Mesothelial cell of epicardium (in vitro differentiated cells): ENCODE data around the gene POU2F1. TPM values are rescaled to one million over a fixed set of nuclear protein-coding genes. Genes with fewer than 3 reads are reported as not detected.

Source experiments
- DNase-seq, 2 experiments: peaks; one replicate each; pipeline ENCODE4 v3.0.0; 2021; ENCODE audit warnings: low spot score in 2 of 2; ENCODE audit not compliant: unreplicated experiment in 2 of 2
- H3K27ac Mint-ChIP-seq: 2 replicates; pipeline ENCODE4 v1.8.0; 2021; ENCODE audit warnings: mixed read lengths
- H3K27me3 Mint-ChIP-seq: 2 replicates; pipeline ENCODE4 v1.8.0; 2021; ENCODE audit warnings: low read depth, mixed read lengths
- H3K36me3 Mint-ChIP-seq: 2 replicates; pipeline ENCODE4 v1.8.0; 2021; ENCODE audit warnings: mixed read lengths
- H3K4me1 Mint-ChIP-seq: 2 replicates; pipeline ENCODE4 v1.8.0; 2021; ENCODE audit warnings: mixed read lengths
- H3K4me3 Mint-ChIP-seq: 2 replicates; pipeline ENCODE4 v1.8.0; 2021; ENCODE audit warnings: mild to moderate bottlenecking, moderate library complexity, mixed read lengths
- H3K9me3 Mint-ChIP-seq: 2 replicates; pipeline ENCODE4 v1.8.0; 2021; ENCODE audit warnings: mixed read lengths
- total RNA-seq: library from RNA; stranded (reverse); gene quantifications from 3 replicates; pipeline ENCODE4 v1.2.1, GENCODE V29; 2021
- TF ChIP-seq, protein P1 (sequence below): fragments of 200-600 bp; sonication (generic); IDR thresholded peaks from one replicate; pipeline ENCODE4 v1.5.0; 2021; ENCODE audit warnings: antibody characterized with exemption; ENCODE audit not compliant: unreplicated experiment

POU2F1 gene
- total RNA-seq, 1 donor from 2014 or later, result 32.8 TPM

DNA sequence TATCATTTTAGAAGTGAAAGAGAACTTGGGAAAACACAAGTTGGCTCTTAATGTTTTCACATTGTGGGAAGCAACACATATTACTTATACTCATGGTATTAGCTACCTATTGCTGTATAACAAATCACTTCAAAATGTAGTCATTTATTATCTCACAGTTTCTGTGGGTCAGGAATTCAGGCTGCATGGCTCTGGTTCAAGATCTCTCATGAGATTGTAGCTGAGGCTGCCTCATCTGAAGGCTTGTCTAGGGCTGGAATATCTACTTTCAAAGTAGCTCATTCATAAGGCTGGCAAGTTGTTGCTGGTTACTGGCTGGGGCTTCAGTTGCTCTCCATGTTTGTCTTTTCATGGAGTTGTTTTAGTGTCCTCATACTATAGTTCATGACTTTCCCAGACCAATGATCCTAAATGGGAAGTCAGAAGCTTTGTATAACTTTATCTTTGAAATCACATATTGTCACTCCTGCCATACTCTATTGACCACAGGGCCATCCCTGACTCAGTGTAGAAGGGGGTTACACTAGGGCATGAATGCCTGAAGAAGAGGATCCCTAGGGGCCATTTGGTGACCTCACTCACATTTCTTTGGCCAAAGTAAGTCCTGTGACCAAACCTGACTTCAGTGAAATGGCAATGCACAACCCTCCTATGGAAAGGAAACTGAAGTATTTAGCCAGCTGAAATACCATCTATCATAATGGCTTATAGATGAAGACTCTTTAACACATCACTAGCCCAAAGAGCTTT, 37.9 kb upstream of the POU2F1 start:
- peaks cover 2% of the 10 kb centered on the region for H3K4me1 Mint-ChIP-seq
- H3K36me3 Mint-ChIP-seq, result no peaks in the 10 kb centered on the region
- H3K27me3 Mint-ChIP-seq, result no peaks in the 10 kb centered on the region
- no peak overlapping the region for H3K4me3 Mint-ChIP-seq
- peaks cover 7% of the 10 kb centered on the region for H3K9me3 Mint-ChIP-seq
- H3K27ac Mint-ChIP-seq, result no peak overlapping the region
- DNase-seq, result no peak
- TF ChIP-seq, protein P1, sequence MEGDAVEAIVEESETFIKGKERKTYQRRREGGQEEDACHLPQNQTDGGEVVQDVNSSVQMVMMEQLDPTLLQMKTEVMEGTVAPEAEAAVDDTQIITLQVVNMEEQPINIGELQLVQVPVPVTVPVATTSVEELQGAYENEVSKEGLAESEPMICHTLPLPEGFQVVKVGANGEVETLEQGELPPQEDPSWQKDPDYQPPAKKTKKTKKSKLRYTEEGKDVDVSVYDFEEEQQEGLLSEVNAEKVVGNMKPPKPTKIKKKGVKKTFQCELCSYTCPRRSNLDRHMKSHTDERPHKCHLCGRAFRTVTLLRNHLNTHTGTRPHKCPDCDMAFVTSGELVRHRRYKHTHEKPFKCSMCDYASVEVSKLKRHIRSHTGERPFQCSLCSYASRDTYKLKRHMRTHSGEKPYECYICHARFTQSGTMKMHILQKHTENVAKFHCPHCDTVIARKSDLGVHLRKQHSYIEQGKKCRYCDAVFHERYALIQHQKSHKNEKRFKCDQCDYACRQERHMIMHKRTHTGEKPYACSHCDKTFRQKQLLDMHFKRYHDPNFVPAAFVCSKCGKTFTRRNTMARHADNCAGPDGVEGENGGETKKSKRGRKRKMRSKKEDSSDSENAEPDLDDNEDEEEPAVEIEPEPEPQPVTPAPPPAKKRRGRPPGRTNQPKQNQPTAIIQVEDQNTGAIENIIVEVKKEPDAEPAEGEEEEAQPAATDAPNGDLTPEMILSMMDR, result no peak

DNA sequence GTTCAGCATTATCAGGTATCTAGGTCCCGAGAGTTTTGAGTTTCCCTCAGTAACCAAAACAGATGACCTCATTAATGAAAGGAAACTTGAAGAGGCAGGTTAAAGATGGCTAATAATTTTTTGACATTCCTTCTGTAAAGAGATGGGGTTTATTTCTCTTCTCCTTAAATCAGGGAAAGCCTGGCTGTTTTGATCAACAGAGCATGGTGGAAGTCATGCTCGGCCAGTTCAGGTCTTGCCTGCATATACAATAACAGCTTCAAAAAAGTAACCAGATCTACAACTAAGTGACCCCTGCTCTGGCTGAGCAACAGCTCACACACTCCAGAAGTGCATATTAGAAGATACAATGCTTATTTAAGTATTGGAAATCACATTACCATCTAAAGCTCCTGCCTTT, 36.6 kb upstream of the POU2F1 start:
- no peak overlapping the region for H3K27ac Mint-ChIP-seq
- H3K4me3 Mint-ChIP-seq, result no peak overlapping the region
- no peaks in the 10 kb centered on the region for H3K27me3 Mint-ChIP-seq
- TF ChIP-seq, protein P1, result no peak
- no peaks in the 10 kb centered on the region for H3K36me3 Mint-ChIP-seq
- DNase-seq, result no peak
- H3K9me3 Mint-ChIP-seq, result peaks cover 6% of the 10 kb centered on the region
- peaks cover 2% of the 10 kb centered on the region for H3K4me1 Mint-ChIP-seq

DNA sequence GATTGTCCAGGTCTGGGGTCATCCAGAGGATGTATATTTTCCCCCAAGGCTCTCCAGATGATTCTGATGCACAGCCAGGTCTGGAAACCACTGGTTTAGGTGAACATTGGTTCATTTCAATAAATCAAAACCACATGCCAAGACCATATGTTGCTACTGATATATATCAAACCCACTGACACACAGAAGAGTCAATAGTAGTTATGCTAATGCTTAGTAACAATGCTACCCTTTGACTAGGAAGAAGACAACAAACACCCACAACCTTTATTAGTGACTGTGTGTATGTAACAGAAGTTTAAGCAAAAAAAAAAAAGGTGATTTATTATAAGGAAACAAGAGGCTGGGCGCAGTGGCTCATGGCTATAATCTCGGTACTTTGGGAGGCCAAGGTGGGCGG, 35.6 kb upstream of the POU2F1 start:
- Mint-ChIP-seq H3K27ac (no peak overlapping the region), H3K4me3 (no peak overlapping the region), H3K9me3 (peaks cover 6% of the 10 kb centered on the region), H3K27me3 (no peaks in the 10 kb centered on the region), H3K4me1 (peaks cover 2% of the 10 kb centered on the region), H3K36me3 (no peaks in the 10 kb centered on the region)
- TF ChIP-seq, protein P1, result no peak
- no peak for DNase-seq

DNA sequence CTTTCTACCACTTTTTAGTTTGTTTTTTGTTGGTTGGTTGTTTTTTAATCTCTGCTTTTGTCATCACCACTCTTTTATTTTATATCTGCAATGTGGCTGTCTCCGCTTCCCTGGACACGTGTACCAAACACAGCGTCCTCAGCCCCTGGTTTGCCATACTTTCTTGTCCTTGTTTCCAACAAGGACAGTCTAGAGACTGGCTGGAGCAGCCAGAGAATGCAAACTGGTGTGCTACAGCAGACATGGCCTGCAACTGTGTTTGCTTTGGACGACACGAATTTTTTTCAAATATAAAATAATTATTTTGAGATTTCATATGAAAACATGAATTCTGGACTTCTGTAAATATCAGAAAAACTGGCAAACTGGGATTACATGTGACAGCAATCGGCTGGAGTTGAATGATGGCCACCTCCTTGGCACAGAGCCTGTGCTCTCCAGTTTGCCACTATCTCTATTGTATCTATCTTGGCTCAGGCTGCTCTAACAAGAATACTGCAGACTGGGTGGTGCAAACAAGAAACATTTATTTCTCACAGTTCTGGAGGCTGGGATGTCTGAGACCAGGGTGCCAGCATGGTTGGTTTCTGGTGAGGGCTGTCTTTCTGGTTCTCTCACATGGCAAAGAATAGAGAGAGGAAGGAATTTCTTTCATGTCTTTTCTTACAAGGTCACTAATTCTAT, 34.6 kb upstream of the POU2F1 start:
- Mint-ChIP-seq H3K36me3 (no peaks in the 10 kb centered on the region), H3K27me3 (no peaks in the 10 kb centered on the region), H3K4me3 (no peak overlapping the region), H3K4me1 (peaks cover 2% of the 10 kb centered on the region), H3K9me3 (peaks cover 6% of the 10 kb centered on the region), H3K27ac (no peak overlapping the region)
- TF ChIP-seq, protein P1, result no peak
- no peak for DNase-seq

DNA sequence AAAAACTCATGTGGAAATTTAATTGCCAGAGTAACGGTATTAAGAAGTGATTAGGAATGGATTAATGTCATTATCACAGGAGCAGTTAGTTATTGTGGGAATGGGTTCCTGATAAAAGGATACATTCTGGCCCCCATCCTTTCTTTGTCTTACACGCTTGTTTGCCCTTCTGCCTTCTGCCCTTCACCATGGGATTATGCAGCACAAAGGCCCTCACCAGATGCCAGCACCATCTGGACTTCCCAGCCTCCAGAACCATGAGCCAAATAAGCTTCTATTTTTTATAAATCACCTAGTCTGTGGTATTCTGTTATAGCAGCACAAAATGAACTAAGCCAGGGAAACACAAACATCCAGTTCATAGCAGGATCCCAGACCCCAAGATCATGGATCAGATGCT, 33.9 kb upstream of the POU2F1 start:
- TF ChIP-seq, protein P1, result no peak
- Mint-ChIP-seq H3K36me3 (no peaks in the 10 kb centered on the region), H3K27me3 (no peaks in the 10 kb centered on the region), H3K4me1 (peaks cover 2% of the 10 kb centered on the region), H3K27ac (no peak overlapping the region), H3K4me3 (no peak overlapping the region), H3K9me3 (peaks cover 6% of the 10 kb centered on the region)
- no peak for DNase-seq
